ENCODE measurements around the gene RBM48.
A peak's percentile ranks its signal among the peaks of the same experiment; 100 is the strongest.
"Not testable (repeated sequence)": the region's sequence is repeated elsewhere in the genome, so short reads cannot be mapped to it uniquely, and the experiment has no call there.

The RBM48 gene

DNA sequence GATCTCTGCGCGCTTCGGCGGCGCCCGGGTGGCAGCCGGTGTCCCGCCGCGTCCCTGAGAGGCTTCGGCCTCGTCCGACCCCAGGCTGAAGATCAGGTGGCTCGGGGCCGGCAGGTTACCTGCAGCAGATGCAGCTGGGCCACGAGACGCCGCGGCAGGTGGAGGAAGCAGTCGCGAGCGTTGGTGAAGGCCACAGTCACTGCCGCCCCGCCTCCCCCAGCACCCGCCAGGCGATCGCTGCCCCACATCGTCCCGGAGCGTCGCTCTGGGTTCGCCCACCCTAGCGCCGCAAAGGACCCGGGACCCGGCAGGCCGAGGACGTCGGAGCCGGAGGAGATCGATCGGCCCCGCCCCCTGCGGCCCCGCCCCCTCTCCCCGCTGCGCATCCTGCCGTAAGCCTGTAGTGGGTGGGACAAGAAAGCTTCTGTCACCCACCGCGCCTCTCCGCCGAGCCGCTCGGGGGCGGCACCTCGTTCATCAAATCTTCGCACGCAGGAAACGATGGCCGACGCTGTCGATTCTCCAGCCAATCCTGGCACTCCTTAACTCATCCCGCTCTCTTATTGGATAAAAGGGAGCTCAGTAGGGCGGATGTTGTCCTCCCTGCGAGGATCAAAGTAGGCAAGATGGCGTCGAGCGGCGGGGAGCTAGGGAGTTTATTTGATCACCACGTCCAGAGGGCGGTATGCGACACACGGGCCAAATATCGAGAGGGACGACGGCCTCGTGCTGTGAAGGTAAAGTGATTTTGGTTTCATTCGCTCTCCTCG is at the start of gene RBM48, which contains the start of gene PEX1:
Gene RBM48, plus strand, starts transcription at position 608 of the 770 bp plus-strand sequence. Its CDS starts 19 bp downstream, at position 627.
Gene PEX1, minus strand, starts transcription at position 333 of the 770 bp plus-strand sequence. Its CDS starts 85 bp downstream, at position 248.
- DNase-seq: peak; percentile 96

GRCh38 chr7:92479146-92479545 is 49.4 kb upstream of the RBM48 start:
- DNase-seq: not testable (repeated sequence)

- DNase-seq: not testable (repeated sequence)
Measured at GRCh38 chr7:92483624-92484023, 45.0 kb upstream of the RBM48 start.

GRCh38 chr7:92484226-92484625 is 44.4 kb upstream of the RBM48 start:
- DNase-seq: not testable (repeated sequence)

DNA sequence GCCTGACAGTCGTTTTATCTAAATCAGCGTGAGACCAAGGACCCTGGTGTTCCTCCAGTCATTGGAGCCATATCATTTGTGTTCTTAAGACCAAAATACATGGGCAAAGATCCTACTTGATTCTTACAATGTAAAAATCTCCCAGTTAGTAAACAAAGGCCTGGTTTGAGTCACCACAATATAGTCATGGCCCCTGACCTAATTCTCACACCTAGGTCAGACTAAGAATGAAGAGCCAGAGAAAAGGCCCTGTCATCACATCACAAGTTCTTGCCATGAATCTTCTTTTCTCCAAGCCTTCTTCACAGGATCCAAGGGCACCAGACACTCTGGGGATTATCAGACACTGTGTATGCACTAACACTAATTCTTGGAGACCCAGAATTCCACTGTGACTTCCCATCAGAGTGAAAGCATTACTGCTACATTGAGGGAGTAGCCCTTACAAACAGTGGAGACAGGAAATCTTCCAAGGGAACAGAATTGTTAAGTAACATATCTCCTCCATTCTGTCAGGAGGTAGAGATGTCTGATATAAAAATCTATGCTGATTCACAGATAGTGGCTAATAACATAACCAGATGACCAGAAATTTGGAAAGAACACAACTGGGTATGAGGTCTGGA is 43.2 kb upstream of the RBM48 start:
- no peak for DNase-seq

GRCh38 chr7:92485974-92486373 is 42.6 kb upstream of the RBM48 start:
- no peak for DNase-seq

DNA sequence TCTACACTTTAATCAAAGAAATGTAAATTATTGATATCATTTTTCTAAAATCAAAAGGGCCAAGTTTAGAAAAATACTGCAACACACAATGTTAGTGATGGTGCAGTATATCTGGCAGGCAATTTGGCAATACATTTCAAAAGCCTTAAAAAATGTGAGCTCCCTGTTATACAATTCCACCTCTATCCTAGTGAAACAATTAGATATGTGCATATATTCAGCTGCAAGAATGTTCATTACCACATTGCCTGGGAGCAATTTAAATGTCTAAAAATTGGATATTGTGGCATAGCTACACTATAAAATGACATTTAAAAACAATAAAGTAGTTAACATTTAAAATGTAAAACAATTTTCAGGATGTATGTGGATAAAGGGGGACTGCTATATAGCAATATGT is 40.8 kb upstream of the RBM48 start:
- DNase-seq: no peak

- no peak for DNase-seq
Measured at GRCh38 chr7:92489634-92490033, 39.0 kb upstream of the RBM48 start.

DNA sequence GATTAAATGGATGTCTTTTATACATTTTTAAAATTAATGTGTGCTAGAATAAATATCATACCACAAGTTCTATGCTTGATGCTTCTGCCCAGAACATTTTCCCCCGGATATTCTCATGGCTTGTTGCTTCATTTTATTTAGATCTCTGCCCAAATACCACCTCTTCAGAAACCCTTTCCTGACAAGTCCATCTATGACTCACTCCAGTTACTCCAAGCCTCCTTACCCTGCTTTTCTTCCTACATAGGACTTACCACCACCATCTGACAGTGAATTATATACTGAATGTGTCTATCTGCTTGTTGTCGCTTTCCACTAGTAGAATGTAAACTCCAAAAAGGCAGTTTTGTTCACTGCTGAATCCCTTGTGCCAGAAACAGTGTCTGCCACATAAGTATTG is 31.7 kb upstream of the RBM48 start:
- DNase-seq: no peak

DNA sequence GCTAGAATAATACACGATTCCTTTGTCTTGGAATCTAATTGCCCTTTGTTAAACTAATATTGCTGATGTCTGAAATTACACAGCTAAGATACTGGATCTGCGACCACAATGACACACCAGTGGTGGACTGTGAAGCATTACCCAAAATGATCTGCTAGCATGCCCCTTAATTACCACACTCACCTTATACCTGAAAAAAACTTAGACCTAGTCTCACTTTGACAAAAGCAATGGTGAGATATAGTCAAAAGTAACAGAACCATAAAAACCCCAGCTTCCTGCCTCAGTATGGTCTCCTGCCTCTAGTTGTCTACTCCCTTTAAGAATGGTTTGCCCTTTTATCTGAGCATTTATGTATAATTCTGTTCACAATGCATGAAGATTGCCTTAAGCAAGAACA is 30.0 kb upstream of the RBM48 start:
- DNase-seq: no peak

DNA sequence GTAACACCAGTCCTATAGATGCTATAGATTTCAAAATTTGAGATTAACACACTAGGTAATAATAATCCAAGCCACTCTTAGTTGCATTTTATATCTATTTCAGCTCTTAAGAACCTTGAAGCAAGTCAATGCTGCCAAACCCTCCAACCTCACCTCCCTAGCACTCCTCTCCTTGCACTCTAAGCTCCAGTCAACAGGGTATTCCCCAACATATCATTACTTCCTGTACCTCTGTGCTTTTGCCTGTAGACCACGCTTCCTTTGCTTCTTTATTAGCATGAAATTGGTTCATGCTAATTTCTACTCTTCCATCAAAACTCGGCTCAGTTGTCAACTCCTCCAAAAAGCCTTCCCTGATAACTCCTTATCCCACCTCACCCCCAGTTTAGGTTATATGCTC is 24.8 kb upstream of the RBM48 start:
- no peak for DNase-seq

- DNase-seq: no peak
Measured at GRCh38 chr7:92504563-92504962, 24.0 kb upstream of the RBM48 start.

- DNase-seq: no peak
Measured at GRCh38 chr7:92506363-92506762, 22.2 kb upstream of the RBM48 start.

- no peak for DNase-seq
Measured at GRCh38 chr7:92508946-92509345, 19.6 kb upstream of the RBM48 start.

- DNase-seq: no peak
Measured at GRCh38 chr7:92513167-92513902, 15.3 kb upstream of the RBM48 start.

- DNase-seq: no peak
Measured at GRCh38 chr7:92517631-92518030, 11.0 kb upstream of the RBM48 start.

- no peak for DNase-seq
Measured at GRCh38 chr7:92520024-92520423, 8.6 kb upstream of the RBM48 start.

GRCh38 chr7:92523110-92523509 is 5.5 kb upstream of the RBM48 start:
- no peak for DNase-seq

DNA sequence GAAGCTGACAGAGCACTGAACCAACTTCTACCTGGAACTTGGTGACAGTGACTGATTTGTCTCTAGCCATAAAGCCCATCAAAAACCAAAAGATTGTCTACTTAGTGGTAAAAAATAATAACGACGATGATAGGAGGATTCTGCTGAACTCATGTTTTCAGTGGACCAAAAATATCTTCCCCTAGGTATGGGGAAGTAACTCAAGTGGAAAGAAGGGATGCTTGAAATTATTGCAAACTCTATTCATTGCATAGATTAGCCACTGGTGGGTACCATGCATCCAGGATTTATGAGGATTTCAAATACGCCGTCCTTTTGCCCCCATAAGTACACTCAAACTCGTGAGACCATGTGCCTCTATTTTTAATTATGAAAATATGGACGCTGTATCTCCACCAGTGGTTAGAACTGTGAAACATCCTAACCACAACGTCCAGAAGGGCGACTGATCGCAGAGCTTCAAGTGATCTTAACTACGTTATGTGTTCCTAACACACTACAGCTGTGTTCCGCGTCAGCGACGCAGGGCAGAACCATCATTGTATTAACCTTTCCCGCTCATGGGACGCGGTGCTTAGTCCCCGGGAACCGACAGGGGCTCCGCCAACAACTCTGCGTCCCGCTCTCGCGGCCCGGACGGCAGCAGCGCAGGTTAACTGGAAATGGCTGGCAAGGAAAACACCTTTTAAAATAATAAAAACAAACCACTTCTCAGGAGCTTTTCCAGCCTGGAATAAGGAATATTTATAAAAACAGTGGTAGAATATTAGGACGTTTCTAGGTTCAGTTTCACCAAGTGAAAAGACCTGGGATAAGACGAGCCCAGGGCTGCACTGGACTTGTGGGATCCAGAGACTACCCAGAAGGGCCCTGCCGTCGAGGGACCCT is 1.1 kb upstream of the RBM48 start:
- DNase-seq: peak; percentile 64

DNA sequence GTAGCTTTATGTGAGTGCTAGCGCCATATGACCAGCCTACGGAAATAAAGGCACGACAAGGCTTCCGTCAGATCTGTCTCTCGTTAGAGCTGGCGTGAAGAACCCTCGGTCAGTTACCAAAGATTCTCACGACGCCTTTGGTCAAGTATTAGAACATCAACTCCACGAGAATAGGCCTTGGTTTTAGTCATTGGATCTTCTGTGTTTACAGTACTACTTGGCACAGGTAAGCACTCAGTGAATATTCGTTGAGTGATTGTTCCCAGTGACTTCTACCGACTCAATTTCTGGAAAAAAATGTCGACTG is 316 bp downstream of the RBM48 start:
- no peak for DNase-seq

- DNase-seq: no peak
Measured at GRCh38 chr7:92534572-92534971, 6.0 kb downstream of the RBM48 start.

DNA sequence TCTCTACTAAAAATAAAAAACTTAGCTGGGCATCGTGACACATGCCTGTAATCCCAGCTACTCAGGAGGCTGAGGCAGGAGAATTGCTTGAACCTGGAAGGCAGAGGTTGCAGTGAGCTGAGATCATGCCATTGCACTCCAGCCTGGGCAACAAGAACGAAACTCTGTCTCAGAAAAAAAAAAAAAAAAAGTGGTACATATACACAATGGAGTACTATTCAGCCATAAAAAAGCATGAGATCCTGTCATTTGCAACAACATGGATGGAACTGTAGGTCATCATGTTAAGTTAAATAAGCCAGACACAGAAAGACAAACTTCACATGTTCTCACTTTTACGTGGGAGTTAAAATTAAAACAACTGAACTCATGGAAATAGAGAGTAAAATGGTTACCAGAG is 14.9 kb downstream of the RBM48 start:
- not testable (repeated sequence) for DNase-seq

DNA sequence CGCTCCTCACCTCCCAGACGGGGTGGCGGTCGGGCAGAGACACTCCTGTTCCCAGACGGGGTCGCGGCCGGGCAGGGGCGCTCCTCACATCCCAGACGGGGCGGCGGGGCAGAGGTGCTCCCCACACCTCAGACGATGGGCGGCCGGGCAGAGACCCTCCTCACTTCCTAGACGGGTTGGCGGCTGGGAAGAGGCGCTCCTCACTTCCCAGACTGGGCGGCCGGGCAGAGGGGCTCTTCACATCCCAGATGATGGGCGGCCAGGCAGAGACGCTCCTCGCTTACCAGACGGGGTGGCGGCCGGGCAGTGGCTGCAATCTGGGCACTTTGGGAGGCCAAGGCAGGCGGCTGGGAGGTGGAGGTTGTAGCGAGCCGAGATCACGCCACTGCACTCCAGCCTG is 16.5 kb downstream of the RBM48 start:
- DNase-seq: not testable (repeated sequence)
